ENCODE results near the gene SLC25A5.

GRCh38 chrX:119453202-119453601 is 15.0 kb upstream of the SLC25A5 start:
- TF ChIP-seq BHLHE40 (IDR thresholded peaks at IDR 0.05; ENCODE audit: borderline replicate concordance) (no peak), SUZ12 (IDR thresholded peaks at IDR 0.05) (no peak), ZNF384 (IDR thresholded peaks at IDR 0.05) (no peak), TARDBP (IDR thresholded peaks at IDR 0.05) (no peak), FOXA1 (IDR thresholded peaks at IDR 0.05) (no peak), CTBP1 (IDR thresholded peaks at IDR 0.05; ENCODE audit: borderline replicate concordance) (no peak)

Data from HEK293T (cell line).